ENCODE results near the gene ARFGAP1.

DNA sequence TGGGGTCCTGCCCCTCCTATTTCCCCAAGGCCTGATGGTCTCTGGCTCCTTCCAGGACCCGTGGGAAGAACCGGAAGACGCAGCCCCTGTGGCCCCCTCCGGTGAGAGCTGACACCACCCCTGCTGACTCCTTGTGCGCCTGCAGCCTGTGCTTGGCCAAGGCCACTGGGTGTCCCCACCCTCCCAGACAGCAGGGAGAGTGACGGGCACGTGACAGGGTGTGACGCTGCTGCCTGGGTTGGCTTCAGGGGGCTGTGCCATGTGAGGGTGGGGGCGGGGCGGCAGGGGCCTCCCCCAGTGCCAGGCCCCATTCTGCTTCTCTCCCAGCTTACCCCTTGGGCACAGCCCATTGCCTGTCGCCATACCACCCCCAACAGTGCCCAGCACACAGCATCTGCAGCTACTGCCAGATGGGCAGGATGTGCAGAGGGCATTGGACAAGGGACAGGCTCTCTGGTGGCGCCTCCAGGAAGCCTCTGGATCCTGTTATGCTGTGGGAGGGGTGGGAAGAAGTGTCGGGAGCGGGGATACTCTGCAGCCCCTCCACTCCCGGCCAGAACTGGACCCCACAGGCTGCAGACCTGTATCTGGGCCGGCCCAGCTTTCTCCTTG is 34.0 kb upstream of the ARFGAP1 start:
- TF ChIP-seq MAZ (IDR thresholded peaks at IDR 0.05; ENCODE audit: borderline replicate concordance, low read depth, low read length) (no peak), CHD4 (IDR thresholded peaks at IDR 0.05; ENCODE audit: borderline replicate concordance) (no peak), RNF2 (IDR thresholded peaks at IDR 0.05; ENCODE audit: borderline replicate concordance, low read depth) (no peak), ESRRA (IDR thresholded peaks at IDR 0.05; ENCODE audit: borderline replicate concordance, low read length) (no peak), BHLHE40 (IDR thresholded peaks at IDR 0.05; ENCODE audit: low read depth, low read length) (no peak)
- TF ChIP-seq, protein P1, sequence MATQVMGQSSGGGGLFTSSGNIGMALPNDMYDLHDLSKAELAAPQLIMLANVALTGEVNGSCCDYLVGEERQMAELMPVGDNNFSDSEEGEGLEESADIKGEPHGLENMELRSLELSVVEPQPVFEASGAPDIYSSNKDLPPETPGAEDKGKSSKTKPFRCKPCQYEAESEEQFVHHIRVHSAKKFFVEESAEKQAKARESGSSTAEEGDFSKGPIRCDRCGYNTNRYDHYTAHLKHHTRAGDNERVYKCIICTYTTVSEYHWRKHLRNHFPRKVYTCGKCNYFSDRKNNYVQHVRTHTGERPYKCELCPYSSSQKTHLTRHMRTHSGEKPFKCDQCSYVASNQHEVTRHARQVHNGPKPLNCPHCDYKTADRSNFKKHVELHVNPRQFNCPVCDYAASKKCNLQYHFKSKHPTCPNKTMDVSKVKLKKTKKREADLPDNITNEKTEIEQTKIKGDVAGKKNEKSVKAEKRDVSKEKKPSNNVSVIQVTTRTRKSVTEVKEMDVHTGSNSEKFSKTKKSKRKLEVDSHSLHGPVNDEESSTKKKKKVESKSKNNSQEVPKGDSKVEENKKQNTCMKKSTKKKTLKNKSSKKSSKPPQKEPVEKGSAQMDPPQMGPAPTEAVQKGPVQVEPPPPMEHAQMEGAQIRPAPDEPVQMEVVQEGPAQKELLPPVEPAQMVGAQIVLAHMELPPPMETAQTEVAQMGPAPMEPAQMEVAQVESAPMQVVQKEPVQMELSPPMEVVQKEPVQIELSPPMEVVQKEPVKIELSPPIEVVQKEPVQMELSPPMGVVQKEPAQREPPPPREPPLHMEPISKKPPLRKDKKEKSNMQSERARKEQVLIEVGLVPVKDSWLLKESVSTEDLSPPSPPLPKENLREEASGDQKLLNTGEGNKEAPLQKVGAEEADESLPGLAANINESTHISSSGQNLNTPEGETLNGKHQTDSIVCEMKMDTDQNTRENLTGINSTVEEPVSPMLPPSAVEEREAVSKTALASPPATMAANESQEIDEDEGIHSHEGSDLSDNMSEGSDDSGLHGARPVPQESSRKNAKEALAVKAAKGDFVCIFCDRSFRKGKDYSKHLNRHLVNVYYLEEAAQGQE (IDR thresholded peaks at IDR 0.05), result no peak
